ENCODE results near the gene BACE2. TPM values are rescaled to one million over a fixed set of nuclear protein-coding genes. Genes with fewer than 3 reads are reported as not detected.

The BACE2 gene
- polyA plus RNA-seq, 1 donor (not counting 4 experiments of a cell fraction or from before 2014, with no cell fraction given), result 130 TPM

DNA sequence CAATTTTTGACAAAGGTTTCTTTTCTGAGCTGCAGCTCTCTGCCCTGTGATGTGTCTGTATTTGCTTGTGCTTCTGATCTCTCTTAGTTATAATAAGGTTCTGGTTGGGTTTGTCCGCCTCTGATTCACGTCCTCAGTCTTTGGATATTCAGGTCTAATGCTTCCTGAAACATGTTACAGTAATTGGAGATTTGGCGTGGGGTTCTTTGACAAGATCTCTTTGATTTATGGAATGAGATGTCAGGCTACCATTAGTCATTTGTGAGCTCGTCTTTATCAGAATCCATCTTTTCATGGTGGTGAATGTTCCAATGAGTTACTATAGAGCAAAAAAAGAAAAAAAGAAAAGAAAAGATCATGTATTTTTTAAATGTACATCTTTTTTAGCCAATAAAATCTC lies 62.5 kb downstream of the BACE2 start:
- H3K36me3 ChIP-seq (ENCODE audit: control insufficient read depth in 2 of 2, extremely low read depth in 1 of 2, insufficient read depth in 2 of 2, low read length in 2 of 2), result peaks cover 13 to 23% of the 10 kb centered on the region in 2 experiments
- TF ChIP-seq, protein P1, sequence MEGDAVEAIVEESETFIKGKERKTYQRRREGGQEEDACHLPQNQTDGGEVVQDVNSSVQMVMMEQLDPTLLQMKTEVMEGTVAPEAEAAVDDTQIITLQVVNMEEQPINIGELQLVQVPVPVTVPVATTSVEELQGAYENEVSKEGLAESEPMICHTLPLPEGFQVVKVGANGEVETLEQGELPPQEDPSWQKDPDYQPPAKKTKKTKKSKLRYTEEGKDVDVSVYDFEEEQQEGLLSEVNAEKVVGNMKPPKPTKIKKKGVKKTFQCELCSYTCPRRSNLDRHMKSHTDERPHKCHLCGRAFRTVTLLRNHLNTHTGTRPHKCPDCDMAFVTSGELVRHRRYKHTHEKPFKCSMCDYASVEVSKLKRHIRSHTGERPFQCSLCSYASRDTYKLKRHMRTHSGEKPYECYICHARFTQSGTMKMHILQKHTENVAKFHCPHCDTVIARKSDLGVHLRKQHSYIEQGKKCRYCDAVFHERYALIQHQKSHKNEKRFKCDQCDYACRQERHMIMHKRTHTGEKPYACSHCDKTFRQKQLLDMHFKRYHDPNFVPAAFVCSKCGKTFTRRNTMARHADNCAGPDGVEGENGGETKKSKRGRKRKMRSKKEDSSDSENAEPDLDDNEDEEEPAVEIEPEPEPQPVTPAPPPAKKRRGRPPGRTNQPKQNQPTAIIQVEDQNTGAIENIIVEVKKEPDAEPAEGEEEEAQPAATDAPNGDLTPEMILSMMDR (optimal IDR thresholded peaks at IDR 0.05 in 1 of 3, IDR thresholded peaks at IDR 0.05 in 1 of 3, conservative IDR thresholded peaks at IDR 0.05 in 1 of 3; ENCODE audit: extremely low read depth in 1 of 3, insufficient read depth in 2 of 3, low read length in 3 of 3), result no peak
- no peak for TF ChIP-seq EZH2 (IDR thresholded peaks at IDR 0.05; ENCODE audit: low read length)
- no peak overlapping the region for H3K9ac ChIP-seq (ENCODE audit: control insufficient read depth, extremely low read depth, insufficient read depth, low read length)
- no peak for FAIRE-seq
- H3K27ac ChIP-seq (ENCODE audit: control insufficient read depth, insufficient read depth, low read length), result no peak overlapping the region
- dilution Hi-C loops (cut with MboI; ENCODE audit: extremely low pct_ligation_motif_present, low sequenced_read_pairs), result no loop called here
- no peaks in the 10 kb centered on the region for H3K4me1 ChIP-seq (ENCODE audit: control insufficient read depth, extremely low read depth, insufficient read depth, low read length)
- H3K4me3 ChIP-seq (ENCODE audit: control insufficient read depth in 2 of 3, extremely low read depth in 1 of 3, insufficient read depth in 2 of 3, low read depth in 1 of 3, low read length in 3 of 3), result no peak overlapping the region
- no peaks in the 10 kb centered on the region for H3K27me3 ChIP-seq (ENCODE audit: control insufficient read depth, extremely low read depth, insufficient read depth, low read length)
- H3K9me1 ChIP-seq (ENCODE audit: control insufficient read depth, extremely low read depth, insufficient read depth, low read length), result no peaks in the 10 kb centered on the region
- H2AFZ ChIP-seq (ENCODE audit: control insufficient read depth, low read length), result no peak overlapping the region
- H4K20me1 ChIP-seq (ENCODE audit: control insufficient read depth, extremely low read depth, insufficient read depth, low read length), result no peaks in the 10 kb centered on the region
- H3K79me2 ChIP-seq (ENCODE audit: control insufficient read depth, insufficient read depth, low read length), result no peaks in the 10 kb centered on the region
- H3K9me3 ChIP-seq (ENCODE audit: control insufficient read depth, low read depth, low read length), result no peaks in the 10 kb centered on the region
- no peak for DNase-seq (ENCODE audit: low read depth, low spot score)
- H3K4me2 ChIP-seq (ENCODE audit: control insufficient read depth, extremely low read depth, insufficient read depth, low read depth, low read length), result no peak overlapping the region

DNA sequence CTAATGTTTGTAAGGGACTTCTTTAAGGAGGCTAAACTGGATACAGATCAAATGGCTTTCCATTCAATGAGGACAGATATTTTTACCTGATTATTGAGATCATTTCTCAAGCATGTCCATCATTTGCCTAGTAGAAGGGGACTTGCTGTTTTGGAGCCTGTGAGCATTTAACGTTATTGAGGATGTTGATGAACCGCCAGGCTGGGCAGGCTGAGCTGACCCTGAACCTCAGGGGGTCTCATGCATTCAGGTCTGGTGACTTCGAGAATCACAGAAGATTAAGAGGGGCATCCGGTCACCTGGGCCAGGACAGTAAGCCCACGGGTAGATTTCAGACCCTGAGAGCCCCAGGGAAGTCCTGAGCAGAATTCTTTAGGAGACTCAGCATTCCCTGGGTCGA lies 63.1 kb downstream of the BACE2 start:
- dilution Hi-C loops (cut with MboI; ENCODE audit: extremely low pct_ligation_motif_present, low sequenced_read_pairs), result no loop called here
- H3K36me3 ChIP-seq (ENCODE audit: control insufficient read depth in 2 of 2, extremely low read depth in 1 of 2, insufficient read depth in 2 of 2, low read length in 2 of 2), result peaks cover 13 to 23% of the 10 kb centered on the region in 2 experiments
- no peak for FAIRE-seq

More for the DNA sequence above, 63.1 kb downstream of the BACE2 start:
- no peak overlapping the region for H3K4me2 ChIP-seq (ENCODE audit: control insufficient read depth, extremely low read depth, insufficient read depth, low read depth, low read length)
- H3K9me3 ChIP-seq (ENCODE audit: control insufficient read depth, low read depth, low read length), result no peaks in the 10 kb centered on the region
- TF ChIP-seq, protein P1 (optimal IDR thresholded peaks at IDR 0.05 in 1 of 3, IDR thresholded peaks at IDR 0.05 in 1 of 3, conservative IDR thresholded peaks at IDR 0.05 in 1 of 3; ENCODE audit: extremely low read depth in 1 of 3, insufficient read depth in 2 of 3, low read length in 3 of 3), result no peak
- TF ChIP-seq EZH2 (IDR thresholded peaks at IDR 0.05; ENCODE audit: low read length), result no peak
- H2AFZ ChIP-seq (ENCODE audit: control insufficient read depth, low read length), result no peak overlapping the region
- DNase-seq (ENCODE audit: low read depth, low spot score), result no peak
- H3K9ac ChIP-seq (ENCODE audit: control insufficient read depth, extremely low read depth, insufficient read depth, low read length), result no peak overlapping the region
- no peaks in the 10 kb centered on the region for H3K79me2 ChIP-seq (ENCODE audit: control insufficient read depth, insufficient read depth, low read length)
- no peaks in the 10 kb centered on the region for H3K4me1 ChIP-seq (ENCODE audit: control insufficient read depth, extremely low read depth, insufficient read depth, low read length)
- H3K9me1 ChIP-seq (ENCODE audit: control insufficient read depth, extremely low read depth, insufficient read depth, low read length), result no peaks in the 10 kb centered on the region
- no peak overlapping the region for H3K4me3 ChIP-seq (ENCODE audit: control insufficient read depth in 2 of 3, extremely low read depth in 1 of 3, insufficient read depth in 2 of 3, low read depth in 1 of 3, low read length in 3 of 3)
- H3K27me3 ChIP-seq (ENCODE audit: control insufficient read depth, extremely low read depth, insufficient read depth, low read length), result no peaks in the 10 kb centered on the region
- no peak overlapping the region for H3K27ac ChIP-seq (ENCODE audit: control insufficient read depth, insufficient read depth, low read length)
- H4K20me1 ChIP-seq (ENCODE audit: control insufficient read depth, extremely low read depth, insufficient read depth, low read length), result no peaks in the 10 kb centered on the region

Measured in keratinocyte (primary cell).